Rectal smooth muscle tissue (tissue), 1 donor: ENCODE measurements around the gene ASMTL.

Source experiments
- H3K27ac ChIP-seq: one replicate; pipeline ENCODE4 v1.7.0; 2013; ENCODE audit warnings: low read depth, low read length, inconsistent platforms
- H3K27me3 ChIP-seq: one replicate; pipeline ENCODE4 v1.7.0; 2013; ENCODE audit warnings: low read length; ENCODE audit not compliant: control insufficient read depth, insufficient read depth
- H3K36me3 ChIP-seq: one replicate; pipeline ENCODE4 v1.7.0; 2013; ENCODE audit warnings: low read length; ENCODE audit not compliant: control insufficient read depth, insufficient read depth
- H3K4me1 ChIP-seq: one replicate; pipeline ENCODE4 v1.7.0; 2013; ENCODE audit warnings: low read length; ENCODE audit not compliant: control insufficient read depth, insufficient read depth
- H3K4me3 ChIP-seq: one replicate; pipeline ENCODE4 v1.7.0; 2013; ENCODE audit warnings: low read length
- H3K9ac ChIP-seq: one replicate; pipeline ENCODE4 v1.7.0; 2013; ENCODE audit warnings: low read length

The ASMTL gene

GRCh38 chrX:1390621-1391369 lies 61.9 kb downstream of the ASMTL start:
- peak overlapping the region; percentile 19 for H3K9ac ChIP-seq
- peak overlapping the region; percentile 100 for H3K27ac ChIP-seq
- H3K4me1 ChIP-seq = peaks cover 20% of the 10 kb centered on the region
- H3K4me3 ChIP-seq = peak overlapping the region; percentile 76
- H3K27me3 ChIP-seq = no peaks in the 10 kb centered on the region
- H3K36me3 ChIP-seq = peaks cover 42% of the 10 kb centered on the region

- no peaks in the 10 kb centered on the region for H3K27me3 ChIP-seq
- no peak overlapping the region for H3K27ac ChIP-seq
- peaks cover 50% of the 10 kb centered on the region for H3K36me3 ChIP-seq
- H3K4me1 ChIP-seq = peaks cover 20% of the 10 kb centered on the region
- no peak overlapping the region for H3K9ac ChIP-seq
- H3K4me3 ChIP-seq = no peak overlapping the region
These were observed 62.8 kb downstream of the ASMTL start for GRCh38 chrX:1389993-1390285.

GRCh38 chrX:1389181-1389992 lies 63.3 kb downstream of the ASMTL start:
- Histone ChIP-seq H3K36me3 (peaks cover 51% of the 10 kb centered on the region), H3K27me3 (no peaks in the 10 kb centered on the region), H3K27ac (no peak overlapping the region), H3K9ac (no peak overlapping the region), H3K4me3 (no peak overlapping the region), H3K4me1 (peaks cover 20% of the 10 kb centered on the region)

GRCh38 chrX:1388651-1389050 lies 64.1 kb downstream of the ASMTL start:
- Histone ChIP-seq H3K4me3 (no peak overlapping the region), H3K36me3 (peaks cover 51% of the 10 kb centered on the region), H3K9ac (no peak overlapping the region), H3K27ac (no peak overlapping the region), H3K4me1 (peaks cover 20% of the 10 kb centered on the region), H3K27me3 (no peaks in the 10 kb centered on the region)

- no peak overlapping the region for H3K9ac ChIP-seq
- no peak overlapping the region for H3K27ac ChIP-seq
- H3K27me3 ChIP-seq = no peaks in the 10 kb centered on the region
- H3K36me3 ChIP-seq = peaks cover 55% of the 10 kb centered on the region
- peaks cover 20% of the 10 kb centered on the region for H3K4me1 ChIP-seq
- no peak overlapping the region for H3K4me3 ChIP-seq
These were observed 65.5 kb downstream of the ASMTL start for GRCh38 chrX:1387141-1387776.

- H3K36me3 ChIP-seq = peaks cover 55% of the 10 kb centered on the region
- H3K9ac ChIP-seq = no peak overlapping the region
- peaks cover 20% of the 10 kb centered on the region for H3K4me1 ChIP-seq
- no peak overlapping the region for H3K27ac ChIP-seq
- H3K27me3 ChIP-seq = no peaks in the 10 kb centered on the region
- no peak overlapping the region for H3K4me3 ChIP-seq
These were observed 66.2 kb downstream of the ASMTL start for GRCh38 chrX:1386338-1387127.

- Histone ChIP-seq H3K36me3 (peaks cover 55% of the 10 kb centered on the region), H3K27ac (no peak overlapping the region), H3K9ac (no peak overlapping the region), H3K27me3 (no peaks in the 10 kb centered on the region), H3K4me3 (no peak overlapping the region), H3K4me1 (peaks cover 17% of the 10 kb centered on the region)
These were observed 67.2 kb downstream of the ASMTL start for GRCh38 chrX:1385253-1386223.

- Histone ChIP-seq H3K9ac (no peak overlapping the region), H3K4me3 (no peak overlapping the region), H3K36me3 (peaks cover 51% of the 10 kb centered on the region), H3K27ac (no peak overlapping the region), H3K27me3 (no peaks in the 10 kb centered on the region), H3K4me1 (peaks cover 13% of the 10 kb centered on the region)
These were observed 68.0 kb downstream of the ASMTL start for GRCh38 chrX:1384658-1385252.

- no peak overlapping the region for H3K9ac ChIP-seq
- peaks cover 13% of the 10 kb centered on the region for H3K36me3 ChIP-seq
- no peak overlapping the region for H3K27ac ChIP-seq
- H3K4me1 ChIP-seq = no peaks in the 10 kb centered on the region
- H3K27me3 ChIP-seq = no peaks in the 10 kb centered on the region
- H3K4me3 ChIP-seq = no peak overlapping the region
These were observed 72.0 kb downstream of the ASMTL start for GRCh38 chrX:1380672-1381233.

GRCh38 chrX:1378306-1378759 lies 74.4 kb downstream of the ASMTL start:
- H3K36me3 ChIP-seq = peaks cover 2% of the 10 kb centered on the region
- no peaks in the 10 kb centered on the region for H3K27me3 ChIP-seq
- H3K4me3 ChIP-seq = no peak overlapping the region
- H3K4me1 ChIP-seq = no peaks in the 10 kb centered on the region
- no peak overlapping the region for H3K27ac ChIP-seq
- no peak overlapping the region for H3K9ac ChIP-seq

GRCh38 chrX:1368385-1368698 lies 84.4 kb downstream of the ASMTL start:
- H3K27ac ChIP-seq = no peak overlapping the region

More at GRCh38 chrX:1368385-1368698, 84.4 kb downstream of the ASMTL start:
- no peak overlapping the region for H3K4me3 ChIP-seq
- no peak overlapping the region for H3K9ac ChIP-seq
- no peaks in the 10 kb centered on the region for H3K27me3 ChIP-seq
- H3K36me3 ChIP-seq = no peaks in the 10 kb centered on the region
- no peaks in the 10 kb centered on the region for H3K4me1 ChIP-seq
